Right cardiac atrium (tissue), 5 donors: ENCODE data around the gene HMBS. TPM values are rescaled to one million over a fixed set of nuclear protein-coding genes. Genes with fewer than 3 reads are reported as not detected.
A peak's percentile ranks its signal among the peaks of the same experiment; 100 is the strongest.

Experiments used
- ATAC-seq, 2 donors: fragments of 200-7000 bp; cut with Tn5 transposase; one replicate each; pipeline versions ENCODE4 v1.8.0 to v1.9.1; 2020; ENCODE audit warnings: moderate library complexity in 2 of 2, mild to moderate bottlenecking in 1 of 2
- DNase-seq, 3 donors: peaks; one replicate each; pipeline ENCODE4 v3.0.0-alpha.2; 2020
- H3K27ac ChIP-seq: one replicate; pipeline ENCODE4 v1.5.1; 2013; ENCODE audit warnings: mild to moderate bottlenecking, low read length, control low read depth, moderate library complexity
- H3K27me3 ChIP-seq: one replicate; pipeline ENCODE4 v1.6.1; 2013; ENCODE audit not compliant: control insufficient read depth, insufficient read depth
- H3K4me1 ChIP-seq: one replicate; pipeline ENCODE4 v1.6.1; 2013; ENCODE audit warnings: low read length; ENCODE audit not compliant: control insufficient read depth, insufficient read depth
- H3K4me3 ChIP-seq: one replicate; pipeline ENCODE4 v1.5.1; 2013; ENCODE audit warnings: low read length, control low read depth
- H3K9me3 ChIP-seq: one replicate; pipeline ENCODE4 v1.6.1; 2013; ENCODE audit warnings: low read length; ENCODE audit not compliant: control insufficient read depth
- WGBS: extraction: QIAGEN DNeasy Blood & Tissue Kit; methylation state at CpG from one replicate; pipeline ENCODE4 v1.1.7; 2013; 5-methylcytosine and 5-hydroxymethylcytosine counted together
- intact Hi-C, 4 donors: fragments of 100-400 bp; cut with DNase I; formaldehyde crosslinking; loops; one replicate each; pipeline versions ENCODE4 v1.11.0 to v1.14.0; 2022 to 2023
- polyA plus RNA-seq: library from polyadenylated mRNA; stranded (reverse); fragments of 200-250 nt; gene quantifications from one replicate; pipeline ENCODE4 v1.2.3, GENCODE V29; 2013
- total RNA-seq, 4 donors: library from RNA; stranded (reverse); fragmentation: NEBNext Ultra II Directional; extraction: Animal tissue kit (Norgen Biotek cat#: 25700); gene quantifications; one replicate each; pipeline ENCODE4 v1.2.1, GENCODE V29; 2021
- donor health status: healthy with polysubstance abuse.
- donor health status: DM: no; HTN: yes; CAD: no.
- donor health status: DM: no; HTN: no; CAD: no.
- donor health status: DM: no; HTN: yes; CAD: no; lungs with severe emphysema.
- donor health status: DM: yes; HTN: yes; CAD: no.

HMBS gene
- total and polyA plus RNA-seq, 5 donors: 17.3 to 28.0 (median 25.3) TPM

DNA sequence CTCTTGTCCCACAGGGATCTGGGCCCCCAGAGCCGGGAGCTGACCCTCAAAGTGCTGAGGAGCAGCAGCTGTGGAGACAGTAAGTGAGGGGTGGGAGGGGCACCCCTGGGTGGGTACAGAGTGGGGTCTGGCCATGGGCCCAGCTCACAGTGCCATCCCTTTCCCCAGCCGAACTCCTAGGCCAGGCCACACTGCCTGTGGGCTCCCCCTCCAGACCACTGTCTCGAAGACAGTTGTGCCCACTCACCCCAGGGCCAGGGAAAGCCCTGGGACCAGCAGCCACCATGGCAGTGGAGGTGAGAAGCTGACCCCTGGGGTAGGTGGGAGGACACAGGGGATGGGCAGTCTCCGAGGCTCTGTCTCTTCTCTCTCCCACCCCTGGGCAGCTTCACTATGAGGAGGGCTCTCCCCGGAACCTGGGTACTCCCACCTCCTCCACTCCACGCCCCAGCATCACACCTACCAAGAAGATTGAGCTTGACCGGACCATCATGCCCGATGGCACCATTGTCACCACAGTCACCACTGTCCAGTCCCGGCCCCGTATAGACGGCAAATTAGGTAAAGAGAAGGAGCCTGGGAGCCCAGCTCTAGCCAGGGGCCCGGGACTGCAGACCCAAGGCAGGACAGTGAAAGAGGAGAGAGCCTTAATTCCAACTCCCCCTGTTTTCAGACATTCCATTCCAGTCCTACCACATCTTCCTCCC lies 27.8 kb downstream of the HMBS start:
- Histone ChIP-seq H3K4me3 (no peak overlapping the region), H3K27me3 (no peaks in the 10 kb centered on the region), H3K27ac (no peak overlapping the region), H3K4me1 (no peaks in the 10 kb centered on the region), H3K9me3 (no peaks in the 10 kb centered on the region)
- ATAC-seq (no peak), DNase-seq (peak in 1 of 3 donors; percentile 41)
- intact Hi-C loops: no loop called here
- 87% methylated on average over 12 of the region's 12 CpGs for WGBS

DNA sequence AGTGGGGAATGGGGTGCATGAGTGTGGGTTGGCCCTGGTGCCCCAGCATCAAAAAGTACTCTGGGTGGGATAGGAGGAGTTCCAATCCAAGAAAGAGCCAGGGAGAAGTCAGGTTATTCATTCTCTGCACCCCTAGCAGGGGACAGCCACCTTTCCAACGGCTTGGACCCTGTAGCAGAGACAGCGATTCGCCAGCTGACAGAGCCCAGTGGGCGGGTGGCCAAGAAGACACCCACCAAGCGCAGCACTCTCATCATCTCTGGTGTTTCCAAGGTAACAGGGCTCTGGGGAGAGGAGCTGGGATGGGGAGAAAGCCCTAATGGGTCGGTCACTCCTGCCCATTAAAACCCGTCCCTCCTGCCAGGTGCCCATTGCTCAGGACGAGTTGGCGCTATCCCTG lies 29.0 kb downstream of the HMBS start:
- H3K27ac ChIP-seq: no peak overlapping the region
- H3K27me3 ChIP-seq: no peaks in the 10 kb centered on the region
- intact Hi-C loops: no loop called here
- H3K9me3 ChIP-seq: no peaks in the 10 kb centered on the region
- no peak for DNase-seq
- no peak for ATAC-seq
- no peak overlapping the region for H3K4me3 ChIP-seq
- H3K4me1 ChIP-seq: no peaks in the 10 kb centered on the region
- WGBS: 93% methylated on average over 9 of the region's 9 CpGs

DNA sequence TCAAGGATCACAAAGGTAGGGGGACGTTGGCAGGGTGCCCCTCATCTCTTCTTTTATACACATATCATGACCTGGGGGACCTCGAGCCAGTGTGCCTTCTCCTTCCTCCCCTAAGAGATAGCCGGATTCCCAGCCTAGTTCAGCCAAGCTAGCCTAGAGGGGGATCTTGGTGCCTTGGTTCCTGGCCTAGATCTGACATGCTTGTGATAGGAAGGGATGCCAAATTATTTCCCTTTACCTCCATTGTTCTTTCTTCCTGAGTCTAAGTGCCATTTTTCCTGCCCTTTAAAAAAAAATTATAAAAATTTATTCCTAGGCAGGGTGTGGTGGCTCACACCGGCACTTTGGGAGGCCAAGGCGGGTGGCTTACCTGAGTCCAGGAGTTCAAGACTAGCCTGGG lies 29.7 kb downstream of the HMBS start:
- H3K4me3 ChIP-seq: no peak overlapping the region
- DNase-seq: no peak
- ATAC-seq: no peak
- H3K9me3 ChIP-seq: no peaks in the 10 kb centered on the region
- H3K27ac ChIP-seq: no peak overlapping the region
- intact Hi-C loops: no loop called here
- WGBS: 71% methylated on average over 5 of the region's 5 CpGs
- H3K27me3 ChIP-seq: no peaks in the 10 kb centered on the region
- no peaks in the 10 kb centered on the region for H3K4me1 ChIP-seq

DNA sequence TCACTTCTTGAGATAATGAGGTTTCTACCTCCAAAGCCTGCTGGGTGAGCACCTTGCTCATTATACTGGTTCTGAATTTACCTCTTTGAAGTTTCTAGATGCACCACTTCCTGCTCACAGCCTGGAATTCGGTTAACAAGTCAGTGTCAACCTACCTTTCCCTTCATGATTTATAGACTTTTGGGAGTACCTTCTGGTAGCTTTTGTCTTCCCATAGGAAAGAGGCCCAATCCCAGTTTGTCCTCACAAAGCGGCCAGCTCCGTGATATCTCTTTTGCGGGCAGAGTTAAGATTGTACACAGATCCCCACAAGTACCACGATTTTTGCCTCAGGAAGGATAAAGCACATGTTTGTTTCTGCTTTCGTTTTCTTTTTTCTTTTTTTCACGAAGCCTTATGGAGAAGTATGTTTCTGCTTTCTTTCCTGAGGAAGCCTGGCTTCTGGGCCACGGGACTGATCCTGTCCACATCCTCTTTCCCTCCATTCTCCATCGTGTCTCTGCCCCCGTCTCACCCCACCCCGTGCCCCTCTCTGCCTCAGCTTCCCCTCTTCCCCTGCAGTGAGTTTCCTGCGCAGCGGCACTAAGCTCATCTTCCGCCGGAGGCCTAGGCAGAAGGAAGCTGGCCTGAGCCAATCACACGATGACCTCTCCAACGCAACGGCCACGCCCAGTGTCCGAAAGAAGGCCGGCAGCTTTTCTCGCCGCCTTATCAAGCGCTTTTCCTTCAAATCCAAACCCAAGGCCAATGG lies 31.0 kb downstream of the HMBS start:
- H3K9me3 ChIP-seq: no peaks in the 10 kb centered on the region
- intact Hi-C loops: no loop called here
- 59% methylated on average over 24 of the region's 24 CpGs for whole genome bisulfite sequencing
- H3K27me3 ChIP-seq: no peaks in the 10 kb centered on the region
- H3K27ac ChIP-seq: peak overlapping the region; percentile 17
- no peak overlapping the region for H3K4me3 ChIP-seq
- DNase-seq: peak; percentile 60 to 89 (median 79)
- H3K4me1 ChIP-seq: no peaks in the 10 kb centered on the region
- ATAC-seq: peak; percentile 55 to 56

DNA sequence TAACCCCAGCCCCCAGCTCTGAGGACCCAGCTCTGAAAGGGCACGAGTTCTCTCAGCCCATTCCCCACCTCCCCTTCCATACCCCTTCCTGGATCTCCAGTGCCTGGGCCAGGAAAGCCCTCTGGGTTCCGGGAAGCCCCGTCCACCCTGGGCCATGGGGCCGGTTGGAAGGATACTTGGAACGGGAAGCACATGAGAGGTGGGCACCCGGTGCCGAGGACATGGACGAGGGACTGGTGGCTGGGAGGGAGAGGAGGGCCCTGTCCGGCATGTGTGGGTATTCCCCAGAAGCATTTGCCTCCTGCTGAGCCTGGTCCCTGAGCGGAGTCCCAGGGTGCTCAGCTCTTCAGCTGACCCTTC lies 31.5 kb downstream of the HMBS start:
- Histone ChIP-seq H3K4me3 (no peak overlapping the region), H3K4me1 (no peaks in the 10 kb centered on the region), H3K27me3 (no peaks in the 10 kb centered on the region), H3K9me3 (no peaks in the 10 kb centered on the region), H3K27ac (no peak overlapping the region)
- 80% methylated on average over 10 of the region's 10 CpGs for WGBS
- intact Hi-C loops: no loop called here
- ATAC-seq (no peak), DNase-seq (peak in 1 of 3 donors; percentile 54)

DNA sequence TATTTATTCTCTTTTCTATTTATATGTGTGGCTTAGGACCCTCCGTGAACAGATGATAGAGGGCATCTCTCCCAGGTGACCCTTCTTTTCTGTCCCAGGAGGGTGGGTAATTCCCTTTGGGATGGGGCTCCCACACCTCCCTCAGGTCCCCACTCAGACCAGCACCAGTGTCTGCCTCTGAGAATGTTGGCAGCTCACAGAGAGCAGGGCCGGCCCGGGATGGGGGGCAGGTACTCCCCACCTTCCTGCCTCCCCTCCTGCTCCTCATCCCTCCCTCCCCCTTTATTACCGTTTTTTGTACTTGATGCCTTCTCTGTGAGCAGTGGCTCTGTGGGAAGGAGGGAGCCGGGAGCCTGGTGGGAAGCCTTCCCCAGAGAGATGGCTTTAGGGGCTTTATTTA lies 31.9 kb downstream of the HMBS start:
- Histone ChIP-seq H3K9me3 (no peaks in the 10 kb centered on the region), H3K27me3 (no peaks in the 10 kb centered on the region), H3K4me1 (no peaks in the 10 kb centered on the region), H3K27ac (no peak overlapping the region), H3K4me3 (no peak overlapping the region)
- DNase-seq (no peak), ATAC-seq (no peak)
- intact Hi-C loops: no loop called here
- WGBS: 72% methylated on average over 5 of the region's 5 CpGs

DNA sequence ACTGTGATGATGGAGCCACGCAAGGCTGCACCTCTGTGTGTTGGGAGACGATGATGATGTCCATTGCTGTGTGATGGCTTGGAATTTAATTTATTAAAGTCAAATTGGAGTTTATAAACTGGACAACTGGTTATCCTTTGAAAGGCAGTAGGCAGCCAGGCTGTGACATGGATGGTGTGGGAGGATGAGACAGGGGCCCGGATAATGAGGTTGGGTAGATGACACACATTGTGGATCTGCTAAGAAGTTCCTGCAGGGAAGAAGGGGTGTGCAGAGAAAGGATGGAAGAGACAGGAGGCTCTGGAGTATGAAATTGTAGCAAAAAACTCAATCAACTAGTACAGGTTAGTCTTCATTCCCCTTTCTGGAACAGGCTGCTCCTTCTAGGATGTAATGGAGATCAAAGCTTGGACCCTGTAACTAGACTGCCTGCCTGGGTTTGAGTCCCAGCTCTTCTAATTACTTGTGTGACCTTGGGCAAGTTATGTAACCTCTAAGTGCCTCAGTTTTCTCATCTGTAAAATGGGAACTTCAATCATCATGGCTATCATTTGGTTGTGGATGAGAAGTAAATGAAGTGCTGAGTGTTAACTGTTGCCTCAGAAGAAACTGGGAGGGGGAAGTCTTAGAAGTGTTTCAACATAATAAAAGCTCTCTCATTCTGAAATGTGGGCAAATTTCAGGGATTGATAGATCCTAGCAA lies 32.5 kb downstream of the HMBS start:
- 93% methylated on average over 3 of the region's 3 CpGs for WGBS
- ATAC-seq: no peak
- Histone ChIP-seq H3K4me1 (peaks cover under 1% of the 10 kb centered on the region), H3K4me3 (no peak overlapping the region), H3K27me3 (no peaks in the 10 kb centered on the region), H3K27ac (no peak overlapping the region), H3K9me3 (no peaks in the 10 kb centered on the region)
- no peak for DNase-seq
- intact Hi-C loops: no loop called here

DNA sequence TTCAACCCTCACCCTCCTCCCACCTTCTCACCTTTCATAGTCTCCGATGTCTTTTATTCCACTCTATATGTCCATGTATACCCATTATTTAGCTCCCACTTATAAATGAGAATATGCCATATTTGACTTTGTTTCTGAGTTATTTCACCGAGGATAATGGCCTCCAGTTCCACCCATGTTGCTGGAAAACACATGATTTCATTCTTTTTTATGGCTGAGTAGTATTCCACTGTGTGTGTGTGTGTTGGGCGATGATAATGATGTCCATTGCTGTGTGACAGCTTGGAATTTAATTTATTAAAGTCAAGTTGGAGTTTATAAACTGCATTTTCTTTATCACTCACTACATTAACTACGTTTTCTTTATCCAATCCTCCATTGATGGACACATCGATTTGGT lies 33.5 kb downstream of the HMBS start:
- Histone ChIP-seq H3K4me3 (no peak overlapping the region), H3K9me3 (no peaks in the 10 kb centered on the region), H3K4me1 (peaks cover 6% of the 10 kb centered on the region), H3K27ac (no peak overlapping the region), H3K27me3 (no peaks in the 10 kb centered on the region)
- ATAC-seq: no peak
- no peak for DNase-seq
- intact Hi-C loops: no loop called here
- WGBS: 97% methylated on average over 5 of the region's 5 CpGs

DNA sequence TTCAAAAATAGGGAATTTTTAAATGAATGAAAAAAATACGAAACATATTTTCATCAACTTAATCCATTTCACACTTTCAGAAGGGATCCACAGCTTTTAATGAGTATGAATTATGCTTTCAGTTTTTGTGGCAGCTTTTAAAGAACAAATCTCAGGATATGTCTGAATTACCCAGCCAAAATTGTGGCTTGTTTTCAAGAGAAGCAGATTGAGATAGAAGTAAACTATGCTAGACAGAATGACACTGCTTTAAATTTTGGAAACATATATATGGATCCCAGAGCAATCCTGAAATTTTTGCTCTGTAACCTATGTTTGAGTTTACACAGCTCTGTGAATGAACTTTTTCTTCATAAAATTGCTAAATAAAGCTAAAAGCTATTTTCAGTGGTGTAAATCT lies 34.3 kb downstream of the HMBS start:
- Histone ChIP-seq H3K27me3 (no peaks in the 10 kb centered on the region), H3K9me3 (no peaks in the 10 kb centered on the region), H3K4me1 (peaks cover 6% of the 10 kb centered on the region), H3K4me3 (no peak overlapping the region), H3K27ac (no peak overlapping the region)
- 88% methylated on average over 1 of the region's 1 CpG for WGBS
- DNase-seq: no peak
- no peak for ATAC-seq
- intact Hi-C loops: no loop called here

DNA sequence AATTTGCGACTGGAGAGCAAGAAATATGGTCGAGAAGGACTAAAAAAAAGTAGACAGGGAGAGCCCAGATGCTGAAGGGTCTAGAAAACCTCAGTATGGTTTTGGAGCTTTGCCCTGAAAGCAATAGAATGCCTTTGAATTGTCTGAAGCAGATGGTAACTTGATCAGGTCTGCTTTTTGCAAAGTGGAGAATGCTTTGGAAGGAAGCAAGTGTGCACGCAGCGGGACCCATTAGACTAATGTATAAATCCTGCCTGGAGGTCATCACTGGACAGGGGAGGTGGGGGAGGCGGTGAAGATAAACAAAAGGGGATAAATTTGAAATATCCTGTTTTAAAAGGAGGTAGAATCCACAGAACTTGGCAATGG lies 35.9 kb downstream of the HMBS start:
- DNase-seq (no peak), ATAC-seq (no peak)
- WGBS: 25% methylated on average over 5 of the region's 5 CpGs
- no peaks in the 10 kb centered on the region for H3K27me3 ChIP-seq
- H3K4me1 ChIP-seq: peaks cover 6% of the 10 kb centered on the region
- no peaks in the 10 kb centered on the region for H3K9me3 ChIP-seq
- H3K4me3 ChIP-seq: peak overlapping the region; percentile 57
- intact Hi-C loops: no loop called here
- no peak overlapping the region for H3K27ac ChIP-seq
